ENCODE results near the gene MDK.

- TF ChIP-seq POLR2A (IDR thresholded peaks at IDR 0.05), result no peak
- no peak for TF ChIP-seq CTCF (IDR thresholded peaks at IDR 0.05)
These were observed 26.2 kb downstream of the MDK start for GRCh38 chr11:46407635-46408034.

Data from Peyer's patch (tissue), 4 donors.